GM06990 (cell line): ENCODE data around the gene CAPN11.

ENCODE experiments used
- DNase-seq: peaks from one replicate; pipeline ENCODE4 v3.0.0-alpha.2; 2011; ENCODE audit not compliant: insufficient read length; ENCODE audit errors: extremely low read depth
- H3K27me3 ChIP-seq: replicated peaks from 2 replicates; pipeline ENCODE4 v1.6.0; 2011; ENCODE audit warnings: low read length; ENCODE audit not compliant: control insufficient read depth, insufficient read depth
- H3K36me3 ChIP-seq: 2 replicates; pipeline ENCODE4 v1.5.1; 2011; ENCODE audit warnings: low read length; ENCODE audit not compliant: control insufficient read depth, insufficient read depth
- H3K4me3 ChIP-seq: replicated peaks from 2 replicates; pipeline ENCODE4 v1.5.1; 2011; ENCODE audit warnings: low read depth, mild to moderate bottlenecking, control low read depth, low read length
- CTCF ChIP-seq: IDR thresholded peaks from 2 replicates; pipeline ENCODE4 v1.5.1; 2011; ENCODE audit warnings: low read length, control low read depth, mild to moderate bottlenecking, inconsistent platforms; ENCODE audit not compliant: insufficient read depth, poor library complexity, severe bottlenecking

The CAPN11 gene

GRCh38 chr6:44232676-44233566 lies 74.3 kb downstream of the CAPN11 start:
- H3K4me3 ChIP-seq = no peak overlapping the region
- no peak for TF ChIP-seq CTCF
- peaks cover 22% of the 10 kb centered on the region for H3K36me3 ChIP-seq
- no peaks in the 10 kb centered on the region for H3K27me3 ChIP-seq
- DNase-seq = no peak

GRCh38 chr6:44233567-44234100 lies 75.0 kb downstream of the CAPN11 start:
- no peak overlapping the region for H3K4me3 ChIP-seq
- no peak for DNase-seq
- TF ChIP-seq CTCF = no peak
- H3K27me3 ChIP-seq = no peaks in the 10 kb centered on the region
- H3K36me3 ChIP-seq = peaks cover 22% of the 10 kb centered on the region
